GM23338 (cell line): ENCODE results near the gene DHRS2. TPM values are rescaled to one million over a fixed set of nuclear protein-coding genes. Genes with fewer than 3 reads are reported as not detected.

Experiments used
- ATAC-seq: fragments of 200-7000 bp; cut with Tn5 transposase; 3 replicates; pipeline ENCODE4 v1.9.1; 2020
- DNase-seq: peaks from one replicate; pipeline ENCODE4 v3.0.0-alpha.2; 2015; ENCODE audit warnings: low spot score
- H2AFZ ChIP-seq: fragments of 200-600 bp; sonication (generic); 2 replicates; pipeline ENCODE4 v1.8.0; 2016; ENCODE audit warnings: antibody characterized with exemption, mild to moderate bottlenecking, moderate library complexity
- H3F3A ChIP-seq: fragments of 200-600 bp; sonication (generic); replicated peaks from 2 replicates; pipeline ENCODE4 v1.8.0; 2017; ENCODE audit warnings: antibody characterized with exemption, mixed run types, low read depth
- H3K27ac ChIP-seq: fragments of 200-600 bp; sonication (generic); 2 replicates; pipeline ENCODE4 v1.6.1; 2016; ENCODE audit warnings: low read depth
- H3K27me3 ChIP-seq: fragments of 200-600 bp; sonication (generic); 2 replicates; pipeline ENCODE4 v1.8.0; 2016; ENCODE audit warnings: mild to moderate bottlenecking, mixed run types, moderate library complexity; ENCODE audit not compliant: insufficient read depth
- H3K36me3 ChIP-seq: fragments of 200-600 bp; sonication (generic); 2 replicates; pipeline ENCODE4 v1.8.0; 2016; ENCODE audit warnings: mild to moderate bottlenecking; ENCODE audit not compliant: insufficient read depth
- H3K4me1 ChIP-seq: fragments of 200-600 bp; sonication (generic); 2 replicates; pipeline ENCODE4 v1.8.0; 2016; ENCODE audit warnings: mild to moderate bottlenecking, moderate library complexity; ENCODE audit not compliant: insufficient read depth
- H3K4me2 ChIP-seq: fragments of 200-600 bp; sonication (generic); 2 replicates; pipeline ENCODE4 v1.7.1; 2017; ENCODE audit warnings: mixed run types
- H3K4me3 ChIP-seq: fragments of 200-600 bp; sonication (generic); 2 replicates; pipeline ENCODE4 v1.6.1; 2016; ENCODE audit warnings: mixed run types
- H3K79me2 ChIP-seq: fragments of 200-600 bp; sonication (generic); replicated peaks from 2 replicates; pipeline ENCODE4 v1.8.0; 2017; ENCODE audit warnings: mild to moderate bottlenecking; ENCODE audit not compliant: insufficient read depth
- H3K9me2 ChIP-seq: fragments of 200-600 bp; sonication (generic); 2 replicates; pipeline ENCODE4 v1.8.0; 2017; ENCODE audit not compliant: insufficient read depth
- H4K20me1 ChIP-seq: fragments of 200-600 bp; sonication (generic); replicated peaks from 2 replicates; pipeline ENCODE4 v1.8.0; 2017; ENCODE audit warnings: mild to moderate bottlenecking; ENCODE audit not compliant: insufficient read depth
- H3K27ac Mint-ChIP-seq: 2 replicates; pipeline ENCODE4 v1.8.0; 2020; ENCODE audit warnings: inconsistent platforms, mild to moderate bottlenecking, moderate library complexity, mixed read lengths
- H3K27me3 Mint-ChIP-seq: 3 replicates; pipeline ENCODE4 v1.8.0; 2022; ENCODE audit warnings: low read depth, mild to moderate bottlenecking, moderate library complexity, mixed read lengths, inconsistent platforms; ENCODE audit not compliant: insufficient read depth, poor library complexity
- H3K36me3 Mint-ChIP-seq: 3 replicates; pipeline ENCODE4 v1.8.0; 2021; ENCODE audit warnings: low read depth, mild to moderate bottlenecking, inconsistent platforms, moderate library complexity, mixed read lengths
- H3K4me1 Mint-ChIP-seq: 3 replicates; pipeline ENCODE4 v1.8.0; 2020; ENCODE audit warnings: mild to moderate bottlenecking, inconsistent platforms, mixed read lengths
- H3K4me3 Mint-ChIP-seq: 3 replicates; pipeline ENCODE4 v1.8.0; 2021; ENCODE audit warnings: moderate library complexity, mild to moderate bottlenecking, inconsistent platforms, mixed read lengths
- H3K9me3 Mint-ChIP-seq: 3 replicates; pipeline ENCODE4 v1.8.0; 2020; ENCODE audit warnings: moderate library complexity, mild to moderate bottlenecking, inconsistent platforms, mixed read lengths
- CREB1 ChIP-seq: fragments of 250-450 bp; sonication (Bioruptor Pico); IDR thresholded peaks from 2 replicates; pipeline ENCODE4 v1.5.0; 2020; ENCODE audit warnings: low read depth, mild to moderate bottlenecking, moderate library complexity
- EZH2 ChIP-seq: fragments of 200-600 bp; sonication (generic); IDR thresholded peaks from one replicate; pipeline ENCODE4 v1.8.0; 2017; ENCODE audit warnings: antibody characterized with exemption, mild to moderate bottlenecking, low read depth; ENCODE audit not compliant: unreplicated experiment
- EZH2phosphoT487 ChIP-seq: fragments of 200-600 bp; sonication (generic); IDR thresholded peaks from one replicate; pipeline ENCODE4 v1.8.1; 2018; ENCODE audit warnings: antibody characterized with exemption; ENCODE audit not compliant: unreplicated experiment
- JUNB ChIP-seq: IDR thresholded peaks from one replicate; pipeline ENCODE4 v1.6.1; 2016; ENCODE audit warnings: antibody characterized with exemption; ENCODE audit not compliant: unreplicated experiment
- NANOG ChIP-seq: IDR thresholded peaks from 2 replicates; pipeline ENCODE4 v1.6.1; 2016; ENCODE audit warnings: antibody characterized with exemption, borderline replicate concordance
- POLR2AphosphoS5 ChIP-seq: IDR thresholded peaks from 2 replicates; pipeline ENCODE4 v1.6.1; 2016; ENCODE audit warnings: antibody characterized with exemption, low read depth
- ZNF114 ChIP-seq: fragments of 250-450 bp; sonication (Bioruptor Pico); IDR thresholded peaks from 2 replicates; pipeline ENCODE4 v1.5.0; 2020; ENCODE audit warnings: mild to moderate bottlenecking, moderate library complexity
- polyA plus RNA-seq: library from polyadenylated mRNA; unstranded; fragments of >200 nt; fragmentation: Nextera tagmentation; extraction: Ambion mirVana; gene quantifications from 2 replicates; pipeline ENCODE4 v1.2.1, GENCODE V29; 2016
- total RNA-seq: library from RNA; depleted of rRNA; stranded (reverse); fragments of >200 nt; shearing (Covaris generic); gene quantifications from 2 replicates; pipeline ENCODE4 v1.2.3, GENCODE V29; 2014
- TF ChIP-seq, protein P1 (sequence below): IDR thresholded peaks from 2 replicates; pipeline ENCODE4 v1.6.1; 2016; ENCODE audit warnings: antibody characterized with exemption
- TF ChIP-seq, protein P2 (sequence below): IDR thresholded peaks from one replicate; pipeline ENCODE4 v1.6.1; 2018; ENCODE audit warnings: antibody characterized with exemption; ENCODE audit not compliant: unreplicated experiment
- TF ChIP-seq, protein P3 (sequence below): fragments of 250-450 bp; sonication (Bioruptor Pico); IDR thresholded peaks from 2 replicates; pipeline ENCODE4 v1.5.0; 2020; ENCODE audit warnings: mild to moderate bottlenecking, moderate library complexity

Gene DHRS2
- total and polyA plus RNA-seq, 2 experiments from 2014 or later: 0.42 to 0.48 TPM

DNA sequence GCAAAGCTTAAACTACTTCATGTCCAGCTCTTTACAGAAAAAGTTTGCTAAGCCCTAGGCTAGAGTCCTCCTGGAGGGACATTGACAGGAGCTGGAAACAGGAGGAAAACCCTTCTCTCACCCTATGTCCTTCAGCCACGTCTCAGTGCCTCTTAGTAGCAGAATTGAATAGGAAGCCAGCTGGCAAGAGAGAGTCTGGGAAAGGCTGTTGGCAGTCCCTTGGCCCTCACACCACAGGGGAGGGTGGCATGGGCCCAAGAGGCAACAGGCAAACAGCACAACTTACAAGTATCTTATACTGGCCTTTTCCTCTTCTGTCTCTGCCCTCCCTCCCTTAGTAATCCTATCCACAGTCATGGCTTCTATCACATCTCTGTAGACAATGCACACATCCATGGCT, 27.7 kb upstream of the DHRS2 start:
- Histone ChIP-seq H3K27ac (no peak overlapping the region), H3F3A (no peaks in the 10 kb centered on the region), H4K20me1 (no peaks in the 10 kb centered on the region), H3K4me3 (no peak overlapping the region), H3K4me1 (no peaks in the 10 kb centered on the region), H3K9me2 (peaks cover 8% of the 10 kb centered on the region; the same call in 1 of the 2 replicates), H3K36me3 (no peaks in the 10 kb centered on the region), H3K4me2 (no peak overlapping the region), H2AFZ (no peak overlapping the region), H3K79me2 (no peaks in the 10 kb centered on the region), H3K27me3 (no peaks in the 10 kb centered on the region)
- H3K4me1 Mint-ChIP-seq: peaks cover 7% of the 10 kb centered on the region
- no peak for DNase-seq
- TF ChIP-seq EZH2 (no peak), JUNB (no peak)
- no peaks in the 10 kb centered on the region; the same call in 2 of the 3 replicates for H3K36me3 Mint-ChIP-seq
- peaks cover 8% of the 10 kb centered on the region; the same call in 2 of the 3 replicates for H3K9me3 Mint-ChIP-seq
- no peak overlapping the region for H3K27ac Mint-ChIP-seq
- no peak for ATAC-seq
- H3K27me3 Mint-ChIP-seq: peaks cover 3% of the 10 kb centered on the region
- H3K4me3 Mint-ChIP-seq: no peak overlapping the region

DNA sequence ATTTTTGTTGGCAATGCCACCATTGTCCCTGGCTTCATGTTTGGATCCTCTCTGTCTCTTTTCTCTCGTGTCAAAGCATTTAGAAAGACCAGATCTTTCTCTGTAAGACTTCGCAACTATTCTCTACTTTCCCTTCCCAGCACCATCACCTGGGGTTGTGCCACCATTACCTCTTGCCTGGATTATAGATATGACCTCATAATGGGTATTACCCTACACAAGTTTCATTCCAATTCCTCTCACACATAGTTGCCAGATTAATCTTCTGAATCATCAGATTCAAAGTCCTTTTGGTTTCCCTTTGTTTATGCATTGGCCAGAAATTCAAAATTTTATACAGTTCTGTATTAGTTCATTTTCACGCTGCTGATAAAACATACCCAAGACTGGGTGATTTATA, 27.2 kb upstream of the DHRS2 start:
- no peak for ATAC-seq
- TF ChIP-seq ZNF114 (CRISPR knock-in tag) (no peak), EZH2phosphoT487 (no peak), POLR2AphosphoS5 (no peak), EZH2 (no peak), CREB1 (CRISPR knock-in tag) (no peak), NANOG (no peak)
- TF ChIP-seq, protein P1, sequence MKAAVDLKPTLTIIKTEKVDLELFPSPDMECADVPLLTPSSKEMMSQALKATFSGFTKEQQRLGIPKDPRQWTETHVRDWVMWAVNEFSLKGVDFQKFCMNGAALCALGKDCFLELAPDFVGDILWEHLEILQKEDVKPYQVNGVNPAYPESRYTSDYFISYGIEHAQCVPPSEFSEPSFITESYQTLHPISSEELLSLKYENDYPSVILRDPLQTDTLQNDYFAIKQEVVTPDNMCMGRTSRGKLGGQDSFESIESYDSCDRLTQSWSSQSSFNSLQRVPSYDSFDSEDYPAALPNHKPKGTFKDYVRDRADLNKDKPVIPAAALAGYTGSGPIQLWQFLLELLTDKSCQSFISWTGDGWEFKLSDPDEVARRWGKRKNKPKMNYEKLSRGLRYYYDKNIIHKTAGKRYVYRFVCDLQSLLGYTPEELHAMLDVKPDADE: no peak
- TF ChIP-seq, protein P2, sequence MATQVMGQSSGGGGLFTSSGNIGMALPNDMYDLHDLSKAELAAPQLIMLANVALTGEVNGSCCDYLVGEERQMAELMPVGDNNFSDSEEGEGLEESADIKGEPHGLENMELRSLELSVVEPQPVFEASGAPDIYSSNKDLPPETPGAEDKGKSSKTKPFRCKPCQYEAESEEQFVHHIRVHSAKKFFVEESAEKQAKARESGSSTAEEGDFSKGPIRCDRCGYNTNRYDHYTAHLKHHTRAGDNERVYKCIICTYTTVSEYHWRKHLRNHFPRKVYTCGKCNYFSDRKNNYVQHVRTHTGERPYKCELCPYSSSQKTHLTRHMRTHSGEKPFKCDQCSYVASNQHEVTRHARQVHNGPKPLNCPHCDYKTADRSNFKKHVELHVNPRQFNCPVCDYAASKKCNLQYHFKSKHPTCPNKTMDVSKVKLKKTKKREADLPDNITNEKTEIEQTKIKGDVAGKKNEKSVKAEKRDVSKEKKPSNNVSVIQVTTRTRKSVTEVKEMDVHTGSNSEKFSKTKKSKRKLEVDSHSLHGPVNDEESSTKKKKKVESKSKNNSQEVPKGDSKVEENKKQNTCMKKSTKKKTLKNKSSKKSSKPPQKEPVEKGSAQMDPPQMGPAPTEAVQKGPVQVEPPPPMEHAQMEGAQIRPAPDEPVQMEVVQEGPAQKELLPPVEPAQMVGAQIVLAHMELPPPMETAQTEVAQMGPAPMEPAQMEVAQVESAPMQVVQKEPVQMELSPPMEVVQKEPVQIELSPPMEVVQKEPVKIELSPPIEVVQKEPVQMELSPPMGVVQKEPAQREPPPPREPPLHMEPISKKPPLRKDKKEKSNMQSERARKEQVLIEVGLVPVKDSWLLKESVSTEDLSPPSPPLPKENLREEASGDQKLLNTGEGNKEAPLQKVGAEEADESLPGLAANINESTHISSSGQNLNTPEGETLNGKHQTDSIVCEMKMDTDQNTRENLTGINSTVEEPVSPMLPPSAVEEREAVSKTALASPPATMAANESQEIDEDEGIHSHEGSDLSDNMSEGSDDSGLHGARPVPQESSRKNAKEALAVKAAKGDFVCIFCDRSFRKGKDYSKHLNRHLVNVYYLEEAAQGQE: no peak
- TF ChIP-seq, protein P3, sequence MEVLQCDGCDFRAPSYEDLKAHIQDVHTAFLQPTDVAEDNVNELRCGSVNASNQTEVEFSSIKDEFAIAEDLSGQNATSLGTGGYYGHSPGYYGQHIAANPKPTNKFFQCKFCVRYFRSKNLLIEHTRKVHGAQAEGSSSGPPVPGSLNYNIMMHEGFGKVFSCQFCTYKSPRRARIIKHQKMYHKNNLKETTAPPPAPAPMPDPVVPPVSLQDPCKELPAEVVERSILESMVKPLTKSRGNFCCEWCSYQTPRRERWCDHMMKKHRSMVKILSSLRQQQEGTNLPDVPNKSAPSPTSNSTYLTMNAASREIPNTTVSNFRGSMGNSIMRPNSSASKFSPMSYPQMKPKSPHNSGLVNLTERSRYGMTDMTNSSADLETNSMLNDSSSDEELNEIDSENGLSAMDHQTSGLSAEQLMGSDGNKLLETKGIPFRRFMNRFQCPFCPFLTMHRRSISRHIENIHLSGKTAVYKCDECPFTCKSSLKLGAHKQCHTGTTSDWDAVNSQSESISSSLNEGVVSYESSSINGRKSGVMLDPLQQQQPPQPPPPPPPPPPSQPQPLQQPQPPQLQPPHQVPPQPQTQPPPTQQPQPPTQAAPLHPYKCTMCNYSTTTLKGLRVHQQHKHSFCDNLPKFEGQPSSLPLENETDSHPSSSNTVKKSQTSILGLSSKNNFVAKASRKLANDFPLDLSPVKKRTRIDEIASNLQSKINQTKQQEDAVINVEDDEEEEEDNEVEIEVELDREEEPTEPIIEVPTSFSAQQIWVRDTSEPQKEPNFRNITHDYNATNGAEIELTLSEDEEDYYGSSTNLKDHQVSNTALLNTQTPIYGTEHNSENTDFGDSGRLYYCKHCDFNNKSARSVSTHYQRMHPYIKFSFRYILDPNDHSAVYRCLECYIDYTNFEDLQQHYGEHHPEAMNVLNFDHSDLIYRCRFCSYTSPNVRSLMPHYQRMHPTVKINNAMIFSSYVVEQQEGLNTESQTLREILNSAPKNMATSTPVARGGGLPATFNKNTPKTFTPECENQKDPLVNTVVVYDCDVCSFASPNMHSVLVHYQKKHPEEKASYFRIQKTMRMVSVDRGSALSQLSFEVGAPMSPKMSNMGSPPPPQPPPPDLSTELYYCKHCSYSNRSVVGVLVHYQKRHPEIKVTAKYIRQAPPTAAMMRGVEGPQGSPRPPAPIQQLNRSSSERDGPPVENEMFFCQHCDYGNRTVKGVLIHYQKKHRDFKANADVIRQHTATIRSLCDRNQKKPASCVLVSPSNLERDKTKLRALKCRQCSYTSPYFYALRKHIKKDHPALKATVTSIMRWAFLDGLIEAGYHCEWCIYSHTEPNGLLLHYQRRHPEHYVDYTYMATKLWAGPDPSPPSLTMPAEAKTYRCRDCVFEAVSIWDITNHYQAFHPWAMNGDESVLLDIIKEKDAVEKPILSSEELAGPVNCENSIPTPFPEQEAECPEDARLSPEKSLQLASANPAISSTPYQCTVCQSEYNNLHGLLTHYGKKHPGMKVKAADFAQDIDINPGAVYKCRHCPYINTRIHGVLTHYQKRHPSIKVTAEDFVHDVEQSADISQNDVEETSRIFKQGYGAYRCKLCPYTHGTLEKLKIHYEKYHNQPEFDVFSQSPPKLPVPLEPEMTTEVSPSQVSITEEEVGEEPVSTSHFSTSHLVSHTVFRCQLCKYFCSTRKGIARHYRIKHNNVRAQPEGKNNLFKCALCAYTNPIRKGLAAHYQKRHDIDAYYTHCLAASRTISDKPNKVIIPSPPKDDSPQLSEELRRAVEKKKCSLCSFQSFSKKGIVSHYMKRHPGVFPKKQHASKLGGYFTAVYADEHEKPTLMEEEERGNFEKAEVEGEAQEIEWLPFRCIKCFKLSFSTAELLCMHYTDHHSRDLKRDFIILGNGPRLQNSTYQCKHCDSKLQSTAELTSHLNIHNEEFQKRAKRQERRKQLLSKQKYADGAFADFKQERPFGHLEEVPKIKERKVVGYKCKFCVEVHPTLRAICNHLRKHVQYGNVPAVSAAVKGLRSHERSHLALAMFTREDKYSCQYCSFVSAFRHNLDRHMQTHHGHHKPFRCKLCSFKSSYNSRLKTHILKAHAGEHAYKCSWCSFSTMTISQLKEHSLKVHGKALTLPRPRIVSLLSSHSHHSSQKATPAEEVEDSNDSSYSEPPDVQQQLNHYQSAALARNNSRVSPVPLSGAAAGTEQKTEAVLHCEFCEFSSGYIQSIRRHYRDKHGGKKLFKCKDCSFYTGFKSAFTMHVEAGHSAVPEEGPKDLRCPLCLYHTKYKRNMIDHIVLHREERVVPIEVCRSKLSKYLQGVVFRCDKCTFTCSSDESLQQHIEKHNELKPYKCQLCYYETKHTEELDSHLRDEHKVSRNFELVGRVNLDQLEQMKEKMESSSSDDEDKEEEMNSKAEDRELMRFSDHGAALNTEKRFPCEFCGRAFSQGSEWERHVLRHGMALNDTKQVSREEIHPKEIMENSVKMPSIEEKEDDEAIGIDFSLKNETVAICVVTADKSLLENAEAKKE (CRISPR knock-in tag): no peak
- no peaks in the 10 kb centered on the region for H3F3A ChIP-seq

More for the DNA sequence above, 27.2 kb upstream of the DHRS2 start:
- H3K4me3 ChIP-seq: no peak overlapping the region
- Mint-ChIP-seq H3K9me3 (peaks cover 8% of the 10 kb centered on the region; the same call in 2 of the 3 replicates), H3K4me3 (no peak overlapping the region), H3K4me1 (peaks cover 7% of the 10 kb centered on the region), H3K36me3 (no peaks in the 10 kb centered on the region; the same call in 2 of the 3 replicates), H3K27me3 (peaks cover 1% of the 10 kb centered on the region), H3K27ac (no peak overlapping the region)
- no peak for DNase-seq
- no peaks in the 10 kb centered on the region for H3K79me2 ChIP-seq
- H3K9me2 ChIP-seq: peaks cover 8% of the 10 kb centered on the region; the same call in 1 of the 2 replicates
- no peaks in the 10 kb centered on the region for H3K27me3 ChIP-seq
- H2AFZ ChIP-seq: no peak overlapping the region
- no peak overlapping the region for H3K4me2 ChIP-seq
- H3K27ac ChIP-seq: no peak overlapping the region
- no peaks in the 10 kb centered on the region for H3K36me3 ChIP-seq
- H3K4me1 ChIP-seq: no peaks in the 10 kb centered on the region
- no peaks in the 10 kb centered on the region for H4K20me1 ChIP-seq
